ENCODE data around the gene GALNT13.

The GALNT13 gene
- total RNA-seq = 0 to 4.5 (median 0) reads per million in 17 experiments

GRCh38 chr2:153871231-153872221, at the start of gene GALNT13:
Gene GALNT13 (plus strand): TSS chr2:153871922.
- DNase-seq = no peak

GRCh38 chr2:153823880-153824279, 47.8 kb upstream of the GALNT13 start:
- no peak for DNase-seq

GRCh38 chr2:153828335-153828734, 43.4 kb upstream of the GALNT13 start:
- no peak for DNase-seq

GRCh38 chr2:153834662-153835061, 37.1 kb upstream of the GALNT13 start:
- DNase-seq = no peak

- DNase-seq = no peak
Measured at GRCh38 chr2:153858250-153858649, 13.5 kb upstream of the GALNT13 start.

GRCh38 chr2:153864022-153864421, 7.7 kb upstream of the GALNT13 start:
- DNase-seq = no peak

GRCh38 chr2:153866595-153866994, 5.1 kb upstream of the GALNT13 start:
- no peak for DNase-seq

- no peak for DNase-seq
Measured at GRCh38 chr2:153870308-153870707, 1.4 kb upstream of the GALNT13 start.

GRCh38 chr2:153872311-153873051, 759 bp downstream of the GALNT13 start:
- no peak for DNase-seq

GRCh38 chr2:153873052-153874048, 1.6 kb downstream of the GALNT13 start:
- no peak for DNase-seq

GRCh38 chr2:153875801-153876466, 4.2 kb downstream of the GALNT13 start:
- DNase-seq = no peak

- DNase-seq = no peak
Measured at GRCh38 chr2:153880926-153881325, 9.2 kb downstream of the GALNT13 start.

GRCh38 chr2:153886833-153887232, 15.1 kb downstream of the GALNT13 start:
- DNase-seq = no peak

GRCh38 chr2:153890576-153890975, 18.9 kb downstream of the GALNT13 start:
- no peak for DNase-seq

GRCh38 chr2:153891051-153891450, 19.3 kb downstream of the GALNT13 start:
- no peak for DNase-seq

- no peak for DNase-seq
Measured at GRCh38 chr2:153912798-153913396, 41.2 kb downstream of the GALNT13 start.

- DNase-seq = no peak
Measured at GRCh38 chr2:153917570-153917969, 45.8 kb downstream of the GALNT13 start.

- no peak for DNase-seq
Measured at GRCh38 chr2:153935511-153935910, 63.8 kb downstream of the GALNT13 start.

- DNase-seq = no peak
Measured at GRCh38 chr2:153939124-153939796, 67.5 kb downstream of the GALNT13 start.

GRCh38 chr2:153940511-153940910, 68.8 kb downstream of the GALNT13 start:
- DNase-seq = no peak

GRCh38 chr2:153944800-153945199, 73.1 kb downstream of the GALNT13 start:
- DNase-seq = no peak

All from suppressor macrophage (primary cell).